ENCODE results near the gene VAV3. TPM values are rescaled to one million over a fixed set of nuclear protein-coding genes. Genes with fewer than 3 reads are reported as not detected.

VAV3 gene
- total RNA-seq, 4 donors from 2014 or later = 0.33 to 12.1 (median 0.47) TPM

GRCh38 chr1:107867897-107868296 is 97.1 kb downstream of the VAV3 start:
- intact Hi-C loops (cut with DNase I; ENCODE audit: low total_unique reads) (no loop called here), in situ Hi-C loops (cut with MboI; ENCODE audit: low sequenced_read_pairs in 4 of 4) (loop anchor here in 1 of 4 donors (25.0 kb wide), 1 partner anchor 494 kb away; no protein-coding TSS in a partner anchor)
- no peak overlapping the region for H3K4me3 ChIP-seq
- DNase-seq (no peak), ATAC-seq (no peak)
- H3K36me3 ChIP-seq = no peaks in the 10 kb centered on the region
- no peak overlapping the region for H3K27ac ChIP-seq
- TF ChIP-seq CTCF (IDR thresholded peaks at IDR 0.05 in 4 of 5, conservative IDR thresholded peaks at IDR 0.05 in 1 of 5) (no peak), POLR2A (IDR thresholded peaks at IDR 0.05) (no peak)
- no peaks in the 10 kb centered on the region for H3K9me3 ChIP-seq
- no peaks in the 10 kb centered on the region for H3K4me1 ChIP-seq
- no peaks in the 10 kb centered on the region for H3K27me3 ChIP-seq

GRCh38 chr1:107867422-107867821 is 97.6 kb downstream of the VAV3 start:
- no peak for DNase-seq
- Histone ChIP-seq H3K27me3 (no peaks in the 10 kb centered on the region), H3K9me3 (no peaks in the 10 kb centered on the region), H3K27ac (no peak overlapping the region), H3K4me1 (no peaks in the 10 kb centered on the region), H3K4me3 (no peak overlapping the region), H3K36me3 (no peaks in the 10 kb centered on the region)
- no peak for TF ChIP-seq CTCF (IDR thresholded peaks at IDR 0.05 in 4 of 5, conservative IDR thresholded peaks at IDR 0.05 in 1 of 5)
- TF ChIP-seq POLR2A (IDR thresholded peaks at IDR 0.05) = no peak
- in situ Hi-C loops (cut with MboI; ENCODE audit: low sequenced_read_pairs in 4 of 4) (loop anchor here in 1 of 4 donors (25.0 kb wide), 1 partner anchor 495 kb away; no protein-coding TSS in a partner anchor), intact Hi-C loops (cut with DNase I; ENCODE audit: low total_unique reads) (no loop called here)
- no peak for ATAC-seq

GRCh38 chr1:107866870-107867269 is 98.1 kb downstream of the VAV3 start:
- Histone ChIP-seq H3K9me3 (no peaks in the 10 kb centered on the region), H3K27me3 (no peaks in the 10 kb centered on the region), H3K4me3 (no peak overlapping the region), H3K4me1 (no peaks in the 10 kb centered on the region), H3K27ac (no peak overlapping the region), H3K36me3 (no peaks in the 10 kb centered on the region)
- ATAC-seq = no peak
- intact Hi-C loops (cut with DNase I; ENCODE audit: low total_unique reads) (no loop called here), in situ Hi-C loops (cut with MboI; ENCODE audit: low sequenced_read_pairs in 4 of 4) (loop anchor here in 1 of 4 donors (25.0 kb wide), 1 partner anchor 495 kb away; no protein-coding TSS in a partner anchor)
- DNase-seq = no peak
- no peak for TF ChIP-seq POLR2A (IDR thresholded peaks at IDR 0.05)
- no peak for TF ChIP-seq CTCF (IDR thresholded peaks at IDR 0.05 in 4 of 5, conservative IDR thresholded peaks at IDR 0.05 in 1 of 5)

GRCh38 chr1:107865627-107866026 is 99.4 kb downstream of the VAV3 start:
- intact Hi-C loops (cut with DNase I; ENCODE audit: low total_unique reads) (no loop called here), in situ Hi-C loops (cut with MboI; ENCODE audit: low sequenced_read_pairs in 4 of 4) (loop anchor here in 1 of 4 donors (25.0 kb wide), 1 partner anchor 497 kb away; no protein-coding TSS in a partner anchor)
- TF ChIP-seq POLR2A (IDR thresholded peaks at IDR 0.05) = no peak
- DNase-seq (no peak), ATAC-seq (no peak)
- Histone ChIP-seq H3K27me3 (no peaks in the 10 kb centered on the region), H3K27ac (no peak overlapping the region), H3K4me1 (no peaks in the 10 kb centered on the region), H3K9me3 (no peaks in the 10 kb centered on the region), H3K4me3 (no peak overlapping the region), H3K36me3 (no peaks in the 10 kb centered on the region)

GRCh38 chr1:107863342-107863741 is 101.6 kb downstream of the VAV3 start:
- no peak overlapping the region for H3K27ac ChIP-seq
- H3K36me3 ChIP-seq = no peaks in the 10 kb centered on the region
- intact Hi-C loops (cut with DNase I; ENCODE audit: low total_unique reads) = no loop called here
- no peak for DNase-seq
- no peaks in the 10 kb centered on the region for H3K9me3 ChIP-seq
- TF ChIP-seq CTCF (IDR thresholded peaks at IDR 0.05 in 4 of 5, conservative IDR thresholded peaks at IDR 0.05 in 1 of 5) (no peak), POLR2A (IDR thresholded peaks at IDR 0.05) (no peak)
- in situ Hi-C loops (cut with MboI; ENCODE audit: low sequenced_read_pairs in 4 of 4) = loop anchor here in 1 of 4 donors (25.0 kb wide), 1 partner anchor 499 kb away; no protein-coding TSS in a partner anchor
- ATAC-seq = no peak
- no peaks in the 10 kb centered on the region for H3K27me3 ChIP-seq
- no peak overlapping the region for H3K4me3 ChIP-seq
- no peaks in the 10 kb centered on the region for H3K4me1 ChIP-seq

Data from gastrocnemius medialis (tissue), 4 donors.